Muscle layer of duodenum (tissue), 2 donors: Measurements from ENCODE around the gene SMIM5.

Experiments used
- H3K27ac ChIP-seq: one replicate; pipeline ENCODE4 v1.7.0; 2013; ENCODE audit warnings: mild to moderate bottlenecking, low read length
- H3K27me3 ChIP-seq: one replicate; pipeline ENCODE4 v1.7.0; 2013; ENCODE audit warnings: low read depth, mild to moderate bottlenecking, control low read depth, low read length
- H3K36me3 ChIP-seq, 2 donors: one replicate each; pipeline ENCODE4 v1.7.0; 2013; ENCODE audit warnings: low read length in 2 of 2, control low read depth in 1 of 2, mild to moderate bottlenecking in 1 of 2; ENCODE audit not compliant: insufficient read depth in 2 of 2, control insufficient read depth in 1 of 2
- H3K4me1 ChIP-seq, 2 donors: one replicate each; pipeline ENCODE4 v1.7.0; 2013; ENCODE audit warnings: low read length in 2 of 2, mild to moderate bottlenecking in 2 of 2, control low read depth in 1 of 2, moderate library complexity in 1 of 2; ENCODE audit not compliant: insufficient read depth in 2 of 2, control insufficient read depth in 1 of 2
- H3K4me3 ChIP-seq, 2 donors: one replicate each; pipeline ENCODE4 v1.7.0; 2013; ENCODE audit warnings: low read length in 2 of 2, low read depth in 1 of 2, mild to moderate bottlenecking in 1 of 2
- H3K9me3 ChIP-seq, 2 donors: one replicate each; pipeline ENCODE4 v1.7.0; 2013; ENCODE audit warnings: low read length in 2 of 2, control low read depth in 1 of 2, mild to moderate bottlenecking in 1 of 2; ENCODE audit not compliant: control insufficient read depth in 1 of 2
- donor health status: healthy.

The SMIM5 gene

GRCh38 chr17:75632863-75633485, at the start of gene SMIM5:
Gene SMIM5 (plus strand): TSS chr17:75633434. CDS start chr17:75640202, 6,768 bp downstream.
- Histone ChIP-seq H3K27me3 (no peaks in the 10 kb centered on the region), H3K27ac (peak within 1 kb of the TSS; percentile 69), H3K36me3 (peaks cover 0 to 3% of the 10 kb centered on the region in 2 donors), H3K4me3 (peak within 1 kb of the TSS; percentile 11 to 45), H3K9me3 (no peaks in the 10 kb centered on the region), H3K4me1 (peaks cover 6 to 35% of the 10 kb centered on the region in 2 donors)

- peaks cover 0 to 9% of the 10 kb centered on the region in 2 donors for H3K4me1 ChIP-seq
- no peak overlapping the region for H3K27ac ChIP-seq
- H3K4me3 ChIP-seq = no peak overlapping the region
- no peaks in the 10 kb centered on the region for H3K36me3 ChIP-seq
- no peaks in the 10 kb centered on the region for H3K9me3 ChIP-seq
- no peaks in the 10 kb centered on the region for H3K27me3 ChIP-seq
These were observed 48.4 kb upstream of the SMIM5 start for GRCh38 chr17:75584849-75585175.

GRCh38 chr17:75587675-75588595, 45.3 kb upstream of the SMIM5 start, which contains the start of gene MYO15B:
Gene MYO15B (plus strand): TSS chr17:75587800. CDS start chr17:75588058, 258 bp downstream.
- peaks cover 0 to 16% of the 10 kb centered on the region in 2 donors for H3K4me1 ChIP-seq
- H3K36me3 ChIP-seq = no peaks in the 10 kb centered on the region

GRCh38 chr17:75588596-75589011, 44.6 kb upstream of the SMIM5 start:
- peaks cover 0 to 16% of the 10 kb centered on the region in 2 donors for H3K4me1 ChIP-seq
- H3K36me3 ChIP-seq = no peaks in the 10 kb centered on the region
- H3K9me3 ChIP-seq = no peaks in the 10 kb centered on the region
- no peak overlapping the region for H3K27ac ChIP-seq
- H3K27me3 ChIP-seq = no peaks in the 10 kb centered on the region
- peak overlapping the region in 1 of 2 donors; percentile 68 for H3K4me3 ChIP-seq

More at GRCh38 chr17:75587675-75588595, 45.3 kb upstream of the SMIM5 start, which contains the start of gene MYO15B:
- H3K9me3 ChIP-seq = no peaks in the 10 kb centered on the region
- no peaks in the 10 kb centered on the region for H3K27me3 ChIP-seq
- peak within 1 kb of the TSS; percentile 23 for H3K27ac ChIP-seq
- peak within 1 kb of the TSS; percentile 37 to 68 for H3K4me3 ChIP-seq

GRCh38 chr17:75589012-75589918, 44.0 kb upstream of the SMIM5 start:
- H3K27ac ChIP-seq = no peak overlapping the region
- peaks cover 0 to 16% of the 10 kb centered on the region in 2 donors for H3K4me1 ChIP-seq
- no peaks in the 10 kb centered on the region for H3K9me3 ChIP-seq
- no peaks in the 10 kb centered on the region for H3K27me3 ChIP-seq
- H3K4me3 ChIP-seq = peak overlapping the region in 1 of 2 donors; percentile 68
- no peaks in the 10 kb centered on the region for H3K36me3 ChIP-seq

GRCh38 chr17:75589919-75590303, 43.3 kb upstream of the SMIM5 start:
- Histone ChIP-seq H3K27ac (no peak overlapping the region), H3K4me1 (peaks cover 0 to 16% of the 10 kb centered on the region in 2 donors), H3K36me3 (no peaks in the 10 kb centered on the region), H3K9me3 (no peaks in the 10 kb centered on the region), H3K27me3 (no peaks in the 10 kb centered on the region), H3K4me3 (peak overlapping the region in 1 of 2 donors; percentile 68)

- no peaks in the 10 kb centered on the region for H3K36me3 ChIP-seq
- no peak overlapping the region for H3K27ac ChIP-seq
- no peaks in the 10 kb centered on the region for H3K9me3 ChIP-seq
- H3K4me3 ChIP-seq = peak overlapping the region in 1 of 2 donors; percentile 68
- peaks cover 0 to 16% of the 10 kb centered on the region in 2 donors for H3K4me1 ChIP-seq
- no peaks in the 10 kb centered on the region for H3K27me3 ChIP-seq
These were observed 42.9 kb upstream of the SMIM5 start for GRCh38 chr17:75590314-75590761.

- Histone ChIP-seq H3K27me3 (no peaks in the 10 kb centered on the region), H3K4me3 (no peak overlapping the region), H3K36me3 (no peaks in the 10 kb centered on the region), H3K27ac (no peak overlapping the region), H3K4me1 (peaks cover 0 to 16% of the 10 kb centered on the region in 2 donors), H3K9me3 (no peaks in the 10 kb centered on the region)
These were observed 42.1 kb upstream of the SMIM5 start for GRCh38 chr17:75590849-75591721.

GRCh38 chr17:75591722-75592302, 41.4 kb upstream of the SMIM5 start:
- Histone ChIP-seq H3K36me3 (no peaks in the 10 kb centered on the region), H3K27me3 (no peaks in the 10 kb centered on the region), H3K4me1 (peaks cover 0 to 16% of the 10 kb centered on the region in 2 donors), H3K27ac (no peak overlapping the region), H3K9me3 (no peaks in the 10 kb centered on the region), H3K4me3 (no peak overlapping the region)
